ENCODE measurements around the gene ARHGAP25. TPM values are rescaled to one million over a fixed set of nuclear protein-coding genes. Genes with fewer than 3 reads are reported as not detected.

ARHGAP25 gene
- polyA plus RNA-seq, 3 donors = 20.8 to 56.8 (median 36.3) TPM

GRCh38 chr2:68845043-68845442, 110.4 kb downstream of the ARHGAP25 start:
- no peak for DNase-seq
- no CpG with 5 or more reads among the region's 2 CpGs for whole genome bisulfite sequencing (ENCODE audit: insufficient coverage)
- no peak overlapping the region for H3K27ac ChIP-seq (ENCODE audit: low read depth in 1 of 2, low read length in 2 of 2)
- no peak overlapping the region for H3K9ac ChIP-seq (ENCODE audit: insufficient read depth, low read length, poor library complexity, severe bottlenecking)
- H3K4me2 ChIP-seq (replicated peaks; ENCODE audit: extremely low read depth, low read length, poor library complexity, severe bottlenecking) = no peak overlapping the region
- H3K27me3 ChIP-seq (ENCODE audit: control insufficient read depth in 2 of 2, insufficient read depth in 2 of 2, low read length in 2 of 2) = no peaks in the 10 kb centered on the region
- H3K27me3 Mint-ChIP-seq (ENCODE audit: low read depth in 3 of 3) = peaks cover 0 to 3% (median 0%) of the 10 kb centered on the region in 3 donors
- H3K36me3 Mint-ChIP-seq = no peaks in the 10 kb centered on the region
- no peaks in the 10 kb centered on the region for H3K36me3 ChIP-seq (replicated peaks in 1 of 2; ENCODE audit: control insufficient read depth in 1 of 2, insufficient read depth in 2 of 2, low read length in 2 of 2)
- H3K27ac Mint-ChIP-seq = no peak overlapping the region
- H3K79me2 ChIP-seq (ENCODE audit: insufficient read depth, low read length) = no peaks in the 10 kb centered on the region
- no peaks in the 10 kb centered on the region for H4K20me1 ChIP-seq (ENCODE audit: insufficient read depth, low read length)
- H3K4me1 Mint-ChIP-seq = peaks cover 4% of the 10 kb centered on the region
- intact Hi-C loops (cut with micrococcal nuclease) = no loop called here
- H3K4me3 ChIP-seq (replicated peaks in 1 of 3; ENCODE audit: low read depth in 2 of 3, low read length in 3 of 3) = no peak overlapping the region
- H2AFZ ChIP-seq (ENCODE audit: insufficient read depth, low read depth, low read length, poor library complexity, severe bottlenecking) = no peak overlapping the region
- TF ChIP-seq CTCF (IDR thresholded peaks at IDR 0.05) = no peak
- no peaks in the 10 kb centered on the region for H3K4me1 ChIP-seq (ENCODE audit: control insufficient read depth in 1 of 2, insufficient read depth in 2 of 2, low read length in 2 of 2)
- H3K9me3 ChIP-seq (replicated peaks in 1 of 2; ENCODE audit: control insufficient read depth in 1 of 2, insufficient read depth in 1 of 2, low read length in 2 of 2) = no peaks in the 10 kb centered on the region
- H3K4me3 Mint-ChIP-seq = no peak overlapping the region
- peaks cover 0 to 2% (median 0%) of the 10 kb centered on the region in 7 donors for H3K9me3 Mint-ChIP-seq

GRCh38 chr2:68846091-68846490, 111.5 kb downstream of the ARHGAP25 start:
- no peak overlapping the region for H3K27ac ChIP-seq (ENCODE audit: low read depth in 1 of 2, low read length in 2 of 2)
- Mint-ChIP-seq H3K9me3 (no peaks in the 10 kb centered on the region), H3K27me3 (ENCODE audit: low read depth in 3 of 3) (peaks cover 0 to 3% (median 0%) of the 10 kb centered on the region in 3 donors), H3K4me1 (peaks cover 13% of the 10 kb centered on the region), H3K27ac (no peak overlapping the region), H3K4me3 (no peak overlapping the region), H3K36me3 (no peaks in the 10 kb centered on the region)
- intact Hi-C loops (cut with micrococcal nuclease) = no loop called here
- no peak overlapping the region for H3K4me3 ChIP-seq (replicated peaks in 1 of 3; ENCODE audit: low read depth in 2 of 3, low read length in 3 of 3)
- H3K9me3 ChIP-seq (replicated peaks in 1 of 2; ENCODE audit: control insufficient read depth in 1 of 2, insufficient read depth in 1 of 2, low read length in 2 of 2) = no peaks in the 10 kb centered on the region
- DNase-seq = no peak
- no peak for TF ChIP-seq CTCF (IDR thresholded peaks at IDR 0.05)
- no peak overlapping the region for H2AFZ ChIP-seq (ENCODE audit: insufficient read depth, low read depth, low read length, poor library complexity, severe bottlenecking)
- no peak overlapping the region for H3K9ac ChIP-seq (ENCODE audit: insufficient read depth, low read length, poor library complexity, severe bottlenecking)
- H3K4me1 ChIP-seq (ENCODE audit: control insufficient read depth in 1 of 2, insufficient read depth in 2 of 2, low read length in 2 of 2) = peaks cover 6 to 8% of the 10 kb centered on the region in 2 donors
- no peaks in the 10 kb centered on the region for H3K79me2 ChIP-seq (ENCODE audit: insufficient read depth, low read length)
- H4K20me1 ChIP-seq (ENCODE audit: insufficient read depth, low read length) = no peaks in the 10 kb centered on the region
- no peaks in the 10 kb centered on the region for H3K36me3 ChIP-seq (replicated peaks in 1 of 2; ENCODE audit: control insufficient read depth in 1 of 2, insufficient read depth in 2 of 2, low read length in 2 of 2)
- 80% methylated on average over 1 of the region's 3 CpGs for WGBS (ENCODE audit: insufficient coverage)
- H3K4me2 ChIP-seq (replicated peaks; ENCODE audit: extremely low read depth, low read length, poor library complexity, severe bottlenecking) = no peak overlapping the region
- no peaks in the 10 kb centered on the region for H3K27me3 ChIP-seq (ENCODE audit: control insufficient read depth in 2 of 2, insufficient read depth in 2 of 2, low read length in 2 of 2)

All from CD14-positive monocyte (primary cell).